Hepatocyte (in vitro differentiated cells): ENCODE results near the gene DMWD. TPM values are rescaled to one million over a fixed set of nuclear protein-coding genes. Genes with fewer than 3 reads are reported as not detected.

Experiments used
- DNase-seq: peaks from one replicate; pipeline ENCODE4 v3.0.0-alpha.2; 2016; ENCODE audit warnings: low spot score
- H2AFZ ChIP-seq: fragments of 200-600 bp; sonication (generic); 2 replicates; pipeline ENCODE4 v1.6.0; 2016; ENCODE audit warnings: antibody characterized with exemption, mild to moderate bottlenecking
- H3K27ac ChIP-seq: fragments of 200-600 bp; sonication (generic); 2 replicates; pipeline ENCODE4 v1.5.1; 2016; ENCODE audit warnings: mild to moderate bottlenecking
- H3K27me3 ChIP-seq: fragments of 200-600 bp; sonication (generic); 2 replicates; pipeline ENCODE4 v1.6.1; 2016
- H3K36me3 ChIP-seq: fragments of 200-600 bp; sonication (generic); replicated peaks from 2 replicates; pipeline ENCODE4 v1.5.1; 2016; ENCODE audit warnings: low read depth; ENCODE audit not compliant: insufficient read depth
- H3K4me1 ChIP-seq: fragments of 200-600 bp; sonication (generic); 2 replicates; pipeline ENCODE4 v1.5.1; 2016; ENCODE audit warnings: mild to moderate bottlenecking, moderate library complexity; ENCODE audit not compliant: insufficient read depth
- H3K4me2 ChIP-seq: fragments of 200-600 bp; sonication (generic); 2 replicates; pipeline ENCODE4 v1.6.0; 2016
- H3K4me3 ChIP-seq: fragments of 200-600 bp; sonication (generic); 2 replicates; pipeline ENCODE4 v1.5.1; 2016; ENCODE audit warnings: mild to moderate bottlenecking
- H3K79me2 ChIP-seq: fragments of 200-600 bp; sonication (generic); 2 replicates; pipeline ENCODE4 v1.6.0; 2017; ENCODE audit warnings: mild to moderate bottlenecking
- H3K9me2 ChIP-seq: fragments of 200-600 bp; sonication (generic); replicated peaks from 2 replicates; pipeline ENCODE4 v1.6.0; 2017; ENCODE audit warnings: mild to moderate bottlenecking; ENCODE audit not compliant: insufficient read depth
- H3K9me3 ChIP-seq: fragments of 200-600 bp; sonication (generic); 2 replicates; pipeline ENCODE4 v1.5.1; 2016; ENCODE audit warnings: low read depth, mild to moderate bottlenecking
- H4K20me1 ChIP-seq: fragments of 200-600 bp; sonication (generic); 2 replicates; pipeline ENCODE4 v1.6.0; 2016; ENCODE audit warnings: mild to moderate bottlenecking; ENCODE audit not compliant: insufficient read depth, poor library complexity, severe bottlenecking
- CTCF ChIP-seq: fragments of 200-600 bp; sonication (generic); IDR thresholded peaks from 2 replicates; pipeline ENCODE4 v1.5.1; 2016; ENCODE audit warnings: antibody characterized with exemption, mild to moderate bottlenecking; ENCODE audit not compliant: poor library complexity
- EZH2 ChIP-seq: fragments of 200-600 bp; sonication (generic); IDR thresholded peaks from 2 replicates; pipeline ENCODE4 v1.6.1; 2016; ENCODE audit warnings: antibody characterized with exemption, mild to moderate bottlenecking, borderline replicate concordance
- EZH2phosphoT487 ChIP-seq: fragments of 200-600 bp; sonication (generic); IDR thresholded peaks from one replicate; pipeline ENCODE4 v1.6.1; 2018; ENCODE audit warnings: antibody characterized with exemption, mild to moderate bottlenecking, low read depth, moderate library complexity; ENCODE audit not compliant: unreplicated experiment, severe bottlenecking
- WGBS: methylation state at CpG from one replicate; pipeline ENCODE4 v1.1.6; 2016; ENCODE audit warnings: low lambda C conversion rate; ENCODE audit errors: missing lambda C conversion rate; 5-methylcytosine and 5-hydroxymethylcytosine counted together
- polyA plus RNA-seq: library from polyadenylated mRNA; unstranded; fragments of >200 nt; fragmentation: Nextera tagmentation; extraction: Ambion mirVana; gene quantifications from 2 replicates; pipeline ENCODE4 v1.2.1, GENCODE V29; 2016
- total RNA-seq: library from RNA; depleted of rRNA; stranded (reverse); fragments of >200 nt; gene quantifications from 2 replicates; pipeline ENCODE4 v1.2.3, GENCODE V29; 2014

DMWD gene
- total and polyA plus RNA-seq, 2 experiments from 2014 or later = 23.7 to 70.1 TPM

- TF ChIP-seq EZH2phosphoT487 (no peak), CTCF (no peak), EZH2 (no peak)
- Histone ChIP-seq H3K27me3 (no peaks in the 10 kb centered on the region), H2AFZ (peak overlapping the region; percentile 21), H3K9me2 (no peaks in the 10 kb centered on the region), H3K27ac (peak overlapping the region; percentile 97), H3K4me2 (peak overlapping the region; percentile 96), H3K9me3 (no peaks in the 10 kb centered on the region), H3K4me1 (peaks cover 37% of the 10 kb centered on the region), H3K79me2 (peaks cover 34% of the 10 kb centered on the region), H4K20me1 (no peaks in the 10 kb centered on the region), H3K36me3 (no peaks in the 10 kb centered on the region), H3K4me3 (peak overlapping the region; percentile 65)
- peak; percentile 83 for DNase-seq
- WGBS = 1% methylated on average over 78 of the region's 102 CpGs
Measured at GRCh38 chr19:45767881-45768654, 24.6 kb downstream of the DMWD start.

- Histone ChIP-seq H3K27ac (peak overlapping the region; percentile 97), H3K4me2 (peak overlapping the region; percentile 96), H3K9me2 (no peaks in the 10 kb centered on the region), H3K4me1 (peaks cover 37% of the 10 kb centered on the region), H2AFZ (peak overlapping the region; percentile 23), H3K9me3 (no peaks in the 10 kb centered on the region), H3K79me2 (peaks cover 34% of the 10 kb centered on the region), H3K27me3 (no peaks in the 10 kb centered on the region), H4K20me1 (no peaks in the 10 kb centered on the region), H3K36me3 (no peaks in the 10 kb centered on the region), H3K4me3 (peak overlapping the region; percentile 65)
- no peak for TF ChIP-seq EZH2
- no peak for TF ChIP-seq CTCF
- no peak for TF ChIP-seq EZH2phosphoT487
- WGBS = 1% methylated on average over 29 of the region's 31 CpGs
- peak; percentile 84 for DNase-seq
Measured at GRCh38 chr19:45767410-45767880, 25.2 kb downstream of the DMWD start.

GRCh38 chr19:45766869-45767346 is 25.7 kb downstream of the DMWD start:
- Histone ChIP-seq H3K4me1 (peaks cover 37% of the 10 kb centered on the region), H2AFZ (peak overlapping the region; percentile 23), H3K9me3 (no peaks in the 10 kb centered on the region), H4K20me1 (no peaks in the 10 kb centered on the region), H3K4me3 (peak overlapping the region; percentile 65), H3K36me3 (no peaks in the 10 kb centered on the region), H3K79me2 (peaks cover 34% of the 10 kb centered on the region), H3K27me3 (no peaks in the 10 kb centered on the region), H3K4me2 (peak overlapping the region; percentile 96), H3K9me2 (no peaks in the 10 kb centered on the region), H3K27ac (peak overlapping the region; percentile 97)
- WGBS = 39% methylated on average over 22 of the region's 24 CpGs
- DNase-seq = no peak
- TF ChIP-seq EZH2 (no peak), EZH2phosphoT487 (no peak), CTCF (no peak)
